Measurements from ENCODE around the gene VIM. TPM values are rescaled to one million over a fixed set of nuclear protein-coding genes. Genes with fewer than 3 reads are reported as not detected.

The VIM gene
- total and polyA plus RNA-seq, 2 of the 4 experiments (the other 2 are of a cell fraction): 4,502 to 6,735 TPM

DNA sequence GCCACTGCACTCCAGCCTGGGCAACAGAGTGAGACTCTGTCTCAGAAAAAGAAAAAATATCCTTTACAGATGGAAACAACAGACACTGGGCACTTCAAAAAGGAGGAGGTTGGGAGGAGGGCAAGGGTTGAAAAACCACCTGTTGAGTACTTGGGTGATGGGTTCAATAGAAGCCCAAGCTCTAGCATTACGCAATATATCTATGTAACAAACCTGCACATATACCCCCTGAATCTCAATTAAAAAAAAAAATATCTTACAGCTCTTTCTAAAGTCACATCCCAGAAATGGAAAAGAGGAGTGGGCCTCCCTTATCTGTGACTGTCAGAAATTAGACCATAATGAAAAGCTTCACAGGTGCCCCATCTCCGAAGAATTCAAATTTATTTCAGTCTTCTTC is 12.1 kb downstream of the VIM start:
- no peak overlapping the region for H2AK5ac ChIP-seq (ENCODE audit: low read depth, low read length)
- no peak overlapping the region for H2AK9ac ChIP-seq (replicated peaks; ENCODE audit: low read depth, low read length, poor library complexity)
- ATAC-seq (ENCODE audit: low read depth): no peak
- H3K56ac ChIP-seq (ENCODE audit: extremely low read depth, insufficient read depth, low read length): no peak overlapping the region
- no peak overlapping the region for H3K14ac ChIP-seq (replicated peaks; ENCODE audit: low read depth, low read length)
- TF ChIP-seq, protein P1, sequence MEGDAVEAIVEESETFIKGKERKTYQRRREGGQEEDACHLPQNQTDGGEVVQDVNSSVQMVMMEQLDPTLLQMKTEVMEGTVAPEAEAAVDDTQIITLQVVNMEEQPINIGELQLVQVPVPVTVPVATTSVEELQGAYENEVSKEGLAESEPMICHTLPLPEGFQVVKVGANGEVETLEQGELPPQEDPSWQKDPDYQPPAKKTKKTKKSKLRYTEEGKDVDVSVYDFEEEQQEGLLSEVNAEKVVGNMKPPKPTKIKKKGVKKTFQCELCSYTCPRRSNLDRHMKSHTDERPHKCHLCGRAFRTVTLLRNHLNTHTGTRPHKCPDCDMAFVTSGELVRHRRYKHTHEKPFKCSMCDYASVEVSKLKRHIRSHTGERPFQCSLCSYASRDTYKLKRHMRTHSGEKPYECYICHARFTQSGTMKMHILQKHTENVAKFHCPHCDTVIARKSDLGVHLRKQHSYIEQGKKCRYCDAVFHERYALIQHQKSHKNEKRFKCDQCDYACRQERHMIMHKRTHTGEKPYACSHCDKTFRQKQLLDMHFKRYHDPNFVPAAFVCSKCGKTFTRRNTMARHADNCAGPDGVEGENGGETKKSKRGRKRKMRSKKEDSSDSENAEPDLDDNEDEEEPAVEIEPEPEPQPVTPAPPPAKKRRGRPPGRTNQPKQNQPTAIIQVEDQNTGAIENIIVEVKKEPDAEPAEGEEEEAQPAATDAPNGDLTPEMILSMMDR (conservative IDR thresholded peaks at IDR 0.05; ENCODE audit: low read depth, low read length): no peak
- TF ChIP-seq CEBPB (IDR thresholded peaks at IDR 0.05; ENCODE audit: low read depth, low read length): peak; percentile 92
- ChIA-PET CTCF (no interaction called here), POLR2A (ENCODE audit: unreplicated experiment) (no interaction called here)
- no CpG with 5 or more reads among the region's 2 CpGs for WGBS, 2 experiments (ENCODE audit: extremely low coverage in 2 of 2, insufficient read length in 1 of 2)
- H2BK120ac ChIP-seq (ENCODE audit: low read depth, low read length): no peak overlapping the region
- no peak overlapping the region for H2BK15ac ChIP-seq (ENCODE audit: low read depth, low read length)
- no peaks in the 10 kb centered on the region for H3K27me3 ChIP-seq (ENCODE audit: control insufficient read depth, insufficient read depth, low read length)
- H3K4me3 ChIP-seq (ENCODE audit: insufficient read depth, low read depth, low read length): no peak overlapping the region
- BruUV-seq (replicated peaks): no TSS peak
- peaks cover 37% of the 10 kb centered on the region for H4K20me1 ChIP-seq (ENCODE audit: insufficient read depth, low read length)
- H3K4ac ChIP-seq (ENCODE audit: low read depth, low read length): no peak overlapping the region
- H4K8ac ChIP-seq (ENCODE audit: low read depth in 2 of 2, low read length in 2 of 2): no peak overlapping the region
- H4K5ac ChIP-seq (ENCODE audit: low read depth, low read length): no peak overlapping the region
- dilution Hi-C loops (cut with HindIII; ENCODE audit: low sequenced_read_pairs, unreplicated experiment) (no loop called here), intact Hi-C loops (cut with micrococcal nuclease) (no loop called here), in situ Hi-C loops (cut with MboI; ENCODE audit: low sequenced_read_pairs) (no loop called here)
- no peak overlapping the region for H3K18ac ChIP-seq (ENCODE audit: low read depth, low read length)
- H3K36me3 ChIP-seq (ENCODE audit: control insufficient read depth, insufficient read depth, low read length): peaks cover 9% of the 10 kb centered on the region
- no peak for DNase-seq
- no peak overlapping the region for H3K4me2 ChIP-seq (ENCODE audit: low read depth, low read length)
- peaks cover 14% of the 10 kb centered on the region for H3K4me1 ChIP-seq (ENCODE audit: control insufficient read depth, insufficient read depth, low read length)
- peaks cover 3% of the 10 kb centered on the region; the same call in 1 of the 2 replicates for H3K9me3 ChIP-seq (ENCODE audit: control insufficient read depth, insufficient read depth, low read length)
- no peak overlapping the region for H2BK20ac ChIP-seq (ENCODE audit: low read depth, low read length)
- no peak overlapping the region for H3K9ac ChIP-seq (ENCODE audit: low read depth, low read length)
- H3K9me1 ChIP-seq (ENCODE audit: insufficient read depth, low read length): peaks cover 4% of the 10 kb centered on the region; the same call in 1 of the 2 replicates
- no peak overlapping the region for H2BK5ac ChIP-seq (ENCODE audit: low read depth, low read length, poor library complexity, severe bottlenecking)
- H3K27ac ChIP-seq (ENCODE audit: insufficient read depth, low read length): no peak overlapping the region
- H3K23ac ChIP-seq (ENCODE audit: low read depth, low read length): no peak overlapping the region
- peaks cover 5% of the 10 kb centered on the region in 2 experiments; a peak in 3 of 4 replicates for H3K79me1 ChIP-seq (ENCODE audit: low read depth in 1 of 2, low read length in 2 of 2)
- H4K91ac ChIP-seq (ENCODE audit: insufficient read depth, low read depth, low read length): no peak overlapping the region
- H2AFZ ChIP-seq (replicated peaks; ENCODE audit: low read length, poor library complexity): no peak overlapping the region

Measured in IMR-90 (cell line).